Calu3 (cell line): ENCODE data around the gene DUOXA1. TPM values are rescaled to one million over a fixed set of nuclear protein-coding genes. Genes with fewer than 3 reads are reported as not detected.
"Not testable (repeated sequence)": the region's sequence is repeated elsewhere in the genome, so short reads cannot be mapped to it uniquely, and the experiment has no call there.

Source experiments
- BruUV-seq: library from RNA; stranded (reverse); fragments of 400-500 nt; replicated peaks from 2 replicates; lab custom pipeline; 2021; lab: Mats Ljungman, UMichigan
- CTCF ChIA-PET: fragments of 300-600 bp; sonication (Branson Sonifier 250); formaldehyde crosslinking; loops from one replicate; lab custom pipeline; 2022; ENCODE audit warnings: antibody characterized with exemption; lab: Charles Lee
- DNase-seq: peaks from one replicate; pipeline ENCODE4 v3.0.0; 2022
- H3K27ac Mint-ChIP-seq: one replicate; pipeline ENCODE4 v1.8.0; 2022; ENCODE audit warnings: mixed read lengths; ENCODE audit not compliant: unreplicated experiment
- H3K27me3 Mint-ChIP-seq: one replicate; pipeline ENCODE4 v1.8.0; 2022; ENCODE audit warnings: mixed read lengths; ENCODE audit not compliant: unreplicated experiment
- H3K36me3 Mint-ChIP-seq: one replicate; pipeline ENCODE4 v1.8.0; 2022; ENCODE audit warnings: mild to moderate bottlenecking, moderate library complexity, mixed read lengths; ENCODE audit not compliant: insufficient read depth, unreplicated experiment
- H3K4me1 Mint-ChIP-seq: one replicate; pipeline ENCODE4 v1.8.0; 2022; ENCODE audit warnings: mild to moderate bottlenecking, low read depth, mixed read lengths; ENCODE audit not compliant: unreplicated experiment
- H3K4me3 Mint-ChIP-seq: one replicate; pipeline ENCODE4 v1.8.0; 2022; ENCODE audit warnings: mild to moderate bottlenecking, low read depth, moderate library complexity, mixed read lengths; ENCODE audit not compliant: unreplicated experiment
- H3K9me3 Mint-ChIP-seq: one replicate; pipeline ENCODE4 v1.8.0; 2022; ENCODE audit warnings: low read depth, mixed read lengths; ENCODE audit not compliant: unreplicated experiment
- CTCF ChIP-seq: fragments of 200-600 bp; IDR thresholded peaks from one replicate; pipeline ENCODE4 v1.8.0; 2022; ENCODE audit warnings: antibody characterized with exemption; ENCODE audit not compliant: unreplicated experiment
- intact Hi-C: fragments of 100-400 bp; cut with micrococcal nuclease; formaldehyde crosslinking; loops from one replicate; pipeline ENCODE4 v1.10.0; 2022; ENCODE audit not compliant: unreplicated experiment
- total RNA-seq: library from RNA; stranded (reverse); gene quantifications from 2 replicates; pipeline ENCODE4 v1.2.3, GENCODE V29; 2022

Gene DUOXA1
- total RNA-seq, 1 experiment from 2014 or later: not detected

- no peak overlapping the region for H3K4me3 Mint-ChIP-seq
- H3K9me3 Mint-ChIP-seq: no peaks in the 10 kb centered on the region
- no TSS peak for BruUV-seq
- no peak overlapping the region for H3K27ac Mint-ChIP-seq
- TF ChIP-seq CTCF: no peak
- intact Hi-C loops: no loop called here
- no peaks in the 10 kb centered on the region for H3K4me1 Mint-ChIP-seq
- no peak for DNase-seq
- peaks cover 76% of the 10 kb centered on the region for H3K27me3 Mint-ChIP-seq
- CTCF ChIA-PET: no interaction called here
- H3K36me3 Mint-ChIP-seq: no peaks in the 10 kb centered on the region
These were observed 40.6 kb downstream of the DUOXA1 start for GRCh38 chr15:45088801-45089711.

- no peak overlapping the region for H3K4me3 Mint-ChIP-seq
- no peak overlapping the region for H3K27ac Mint-ChIP-seq
- H3K27me3 Mint-ChIP-seq: peaks cover 73% of the 10 kb centered on the region
- no peak for DNase-seq
- intact Hi-C loops: no loop called here
- no peaks in the 10 kb centered on the region for H3K4me1 Mint-ChIP-seq
- CTCF ChIA-PET: no interaction called here
- H3K9me3 Mint-ChIP-seq: no peaks in the 10 kb centered on the region
- no peaks in the 10 kb centered on the region for H3K36me3 Mint-ChIP-seq
- TF ChIP-seq CTCF: no peak
- no TSS peak for BruUV-seq
These were observed 42.2 kb downstream of the DUOXA1 start for GRCh38 chr15:45087513-45087912.

GRCh38 chr15:45084163-45084562 lies 45.5 kb downstream of the DUOXA1 start:
- intact Hi-C loops: no loop called here
- Mint-ChIP-seq H3K4me1 (no peaks in the 10 kb centered on the region), H3K9me3 (no peaks in the 10 kb centered on the region), H3K4me3 (no peak overlapping the region), H3K36me3 (no peaks in the 10 kb centered on the region), H3K27me3 (peaks cover 40% of the 10 kb centered on the region), H3K27ac (no peak overlapping the region)
- BruUV-seq: no TSS peak
- TF ChIP-seq CTCF: no peak
- no peak for DNase-seq
- CTCF ChIA-PET: interaction anchor here (1.2 kb wide), 1 partner anchor 34 kb away, joined by 3 read pairs; no protein-coding TSS in a partner anchor

GRCh38 chr15:45083223-45083622 lies 46.5 kb downstream of the DUOXA1 start:
- CTCF ChIA-PET: interaction anchor here (1.2 kb wide), 1 partner anchor 35 kb away, joined by 3 read pairs; no protein-coding TSS in a partner anchor
- BruUV-seq: no TSS peak
- intact Hi-C loops: no loop called here
- H3K4me3 Mint-ChIP-seq: no peak overlapping the region
- peaks cover 31% of the 10 kb centered on the region for H3K27me3 Mint-ChIP-seq
- no peaks in the 10 kb centered on the region for H3K9me3 Mint-ChIP-seq
- H3K36me3 Mint-ChIP-seq: no peaks in the 10 kb centered on the region
- no peak overlapping the region for H3K27ac Mint-ChIP-seq
- DNase-seq: no peak
- H3K4me1 Mint-ChIP-seq: no peaks in the 10 kb centered on the region
- TF ChIP-seq CTCF: no peak

GRCh38 chr15:45082412-45082811 lies 47.3 kb downstream of the DUOXA1 start:
- H3K27me3 Mint-ChIP-seq: peaks cover 28% of the 10 kb centered on the region
- CTCF ChIA-PET, H3K36me3 Mint-ChIP-seq, DNase-seq, intact Hi-C loops, H3K4me3 Mint-ChIP-seq, H3K4me1 Mint-ChIP-seq, BruUV-seq, H3K27ac Mint-ChIP-seq, H3K9me3 Mint-ChIP-seq: not testable (repeated sequence)

- H3K27me3 Mint-ChIP-seq: peaks cover 21% of the 10 kb centered on the region
- CTCF ChIA-PET, H3K4me3 Mint-ChIP-seq, H3K36me3 Mint-ChIP-seq, BruUV-seq, intact Hi-C loops, DNase-seq, H3K27ac Mint-ChIP-seq, H3K9me3 Mint-ChIP-seq, H3K4me1 Mint-ChIP-seq: not testable (repeated sequence)
These were observed 49.1 kb downstream of the DUOXA1 start for GRCh38 chr15:45080593-45080992.
